ENCODE measurements around the gene SUSD1.

Gene SUSD1

GRCh38 chr9:112063151-112063550 is 111.9 kb downstream of the SUSD1 start:
- DNase-seq, result no peak

GRCh38 chr9:112061152-112061740 is 113.9 kb downstream of the SUSD1 start:
- peak; percentile 2 for DNase-seq

GRCh38 chr9:112059966-112060320 is 115.2 kb downstream of the SUSD1 start:
- DNase-seq, result no peak

GRCh38 chr9:112059145-112059965 is 115.7 kb downstream of the SUSD1 start:
- DNase-seq, result no peak

GRCh38 chr9:112056996-112057395 is 118.1 kb downstream of the SUSD1 start:
- no peak for DNase-seq

GRCh38 chr9:112054916-112055315 is 120.2 kb downstream of the SUSD1 start:
- no peak for DNase-seq

GRCh38 chr9:112051812-112052211 is 123.3 kb downstream of the SUSD1 start:
- no peak for DNase-seq

GRCh38 chr9:112050544-112051475 is 124.3 kb downstream of the SUSD1 start:
- no peak for DNase-seq

- DNase-seq, result no peak
These were observed 125.1 kb downstream of the SUSD1 start for GRCh38 chr9:112049811-112050516.

- DNase-seq, result no peak
These were observed 126.0 kb downstream of the SUSD1 start for GRCh38 chr9:112048924-112049691.

- DNase-seq, result no peak
These were observed 127.5 kb downstream of the SUSD1 start for GRCh38 chr9:112047538-112048066.

GRCh38 chr9:112046181-112046580 is 128.9 kb downstream of the SUSD1 start:
- DNase-seq, result no peak

- DNase-seq, result no peak
These were observed 130.2 kb downstream of the SUSD1 start for GRCh38 chr9:112044881-112045280.

- DNase-seq, result no peak
These were observed 130.9 kb downstream of the SUSD1 start for GRCh38 chr9:112044186-112044585.

- DNase-seq, result no peak
These were observed 131.7 kb downstream of the SUSD1 start for GRCh38 chr9:112043423-112043822.

GRCh38 chr9:112042769-112043168 is 132.3 kb downstream of the SUSD1 start:
- no peak for DNase-seq

- no peak for DNase-seq
These were observed 132.9 kb downstream of the SUSD1 start for GRCh38 chr9:112042244-112042638.

GRCh38 chr9:112041536-112042243 is 133.4 kb downstream of the SUSD1 start:
- no peak for DNase-seq

- DNase-seq, result no peak
These were observed 133.9 kb downstream of the SUSD1 start for GRCh38 chr9:112041199-112041535.

GRCh38 chr9:112038017-112038408 is 137.1 kb downstream of the SUSD1 start:
- DNase-seq, result no peak

Data from effector CD4-positive, alpha-beta T cell (primary cell).